HFF-Myc (cell line): ENCODE results near the gene FOXK2.

Experiments
- DNase-seq: peaks from one replicate; pipeline ENCODE4 v3.0.0-alpha.2; 2011; ENCODE audit warnings: low read depth; ENCODE audit errors: extremely low read depth
- H3K4me3 ChIP-seq: replicated peaks from 2 replicates; pipeline ENCODE4 v1.5.1; 2011; ENCODE audit warnings: low read depth, mild to moderate bottlenecking, control low read depth, low read length
- TF ChIP-seq, protein P1 (sequence below): IDR thresholded peaks from 2 replicates; pipeline ENCODE4 v1.5.1; 2012; ENCODE audit warnings: mild to moderate bottlenecking, low read depth, low read length, control low read depth; ENCODE audit errors: missing control alignments

Gene FOXK2

DNA sequence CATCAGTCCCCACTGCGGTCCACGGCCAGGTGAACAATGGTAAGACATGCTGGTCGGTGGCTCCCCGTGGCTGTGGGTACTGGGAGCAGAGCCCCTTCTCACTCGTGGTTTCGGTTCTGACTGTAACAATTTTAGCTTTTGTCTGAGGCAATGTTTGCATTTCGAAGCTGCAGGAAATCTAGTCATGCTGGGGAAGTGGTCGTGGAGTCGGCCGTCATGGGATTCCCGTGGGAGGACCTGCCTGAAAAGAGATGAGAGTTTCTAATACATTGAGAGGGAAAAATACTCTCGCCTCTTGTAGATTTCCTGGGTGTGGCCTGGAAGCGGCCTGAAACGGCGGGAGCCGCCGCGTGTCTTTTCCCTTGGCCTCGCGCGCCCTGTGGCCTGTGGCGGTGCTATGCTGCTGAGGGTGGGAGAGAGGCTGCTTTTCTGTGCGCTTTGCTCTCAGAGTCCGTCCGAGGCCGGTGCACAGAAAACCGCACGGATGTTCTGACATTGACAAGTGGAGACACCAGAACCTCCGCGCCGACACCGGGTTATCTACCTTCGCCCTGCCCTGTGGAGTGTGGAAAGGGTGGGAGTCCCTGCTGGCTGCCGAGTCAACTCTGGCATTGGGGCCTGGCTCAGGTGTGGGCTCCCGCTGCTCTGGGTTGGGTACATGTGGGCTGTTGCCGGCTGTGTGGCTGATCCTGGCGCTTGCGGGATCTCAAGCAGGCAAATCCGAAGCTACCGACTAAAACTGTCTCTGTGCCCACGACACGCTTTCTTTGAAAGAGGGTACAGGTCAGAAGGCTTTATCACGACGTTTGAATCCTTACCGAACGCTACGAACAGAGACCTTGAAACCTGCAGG is 67.9 kb downstream of the FOXK2 start:
- no peak overlapping the region for H3K4me3 ChIP-seq
- DNase-seq, result no peak
- TF ChIP-seq, protein P1, sequence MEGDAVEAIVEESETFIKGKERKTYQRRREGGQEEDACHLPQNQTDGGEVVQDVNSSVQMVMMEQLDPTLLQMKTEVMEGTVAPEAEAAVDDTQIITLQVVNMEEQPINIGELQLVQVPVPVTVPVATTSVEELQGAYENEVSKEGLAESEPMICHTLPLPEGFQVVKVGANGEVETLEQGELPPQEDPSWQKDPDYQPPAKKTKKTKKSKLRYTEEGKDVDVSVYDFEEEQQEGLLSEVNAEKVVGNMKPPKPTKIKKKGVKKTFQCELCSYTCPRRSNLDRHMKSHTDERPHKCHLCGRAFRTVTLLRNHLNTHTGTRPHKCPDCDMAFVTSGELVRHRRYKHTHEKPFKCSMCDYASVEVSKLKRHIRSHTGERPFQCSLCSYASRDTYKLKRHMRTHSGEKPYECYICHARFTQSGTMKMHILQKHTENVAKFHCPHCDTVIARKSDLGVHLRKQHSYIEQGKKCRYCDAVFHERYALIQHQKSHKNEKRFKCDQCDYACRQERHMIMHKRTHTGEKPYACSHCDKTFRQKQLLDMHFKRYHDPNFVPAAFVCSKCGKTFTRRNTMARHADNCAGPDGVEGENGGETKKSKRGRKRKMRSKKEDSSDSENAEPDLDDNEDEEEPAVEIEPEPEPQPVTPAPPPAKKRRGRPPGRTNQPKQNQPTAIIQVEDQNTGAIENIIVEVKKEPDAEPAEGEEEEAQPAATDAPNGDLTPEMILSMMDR, result no peak

DNA sequence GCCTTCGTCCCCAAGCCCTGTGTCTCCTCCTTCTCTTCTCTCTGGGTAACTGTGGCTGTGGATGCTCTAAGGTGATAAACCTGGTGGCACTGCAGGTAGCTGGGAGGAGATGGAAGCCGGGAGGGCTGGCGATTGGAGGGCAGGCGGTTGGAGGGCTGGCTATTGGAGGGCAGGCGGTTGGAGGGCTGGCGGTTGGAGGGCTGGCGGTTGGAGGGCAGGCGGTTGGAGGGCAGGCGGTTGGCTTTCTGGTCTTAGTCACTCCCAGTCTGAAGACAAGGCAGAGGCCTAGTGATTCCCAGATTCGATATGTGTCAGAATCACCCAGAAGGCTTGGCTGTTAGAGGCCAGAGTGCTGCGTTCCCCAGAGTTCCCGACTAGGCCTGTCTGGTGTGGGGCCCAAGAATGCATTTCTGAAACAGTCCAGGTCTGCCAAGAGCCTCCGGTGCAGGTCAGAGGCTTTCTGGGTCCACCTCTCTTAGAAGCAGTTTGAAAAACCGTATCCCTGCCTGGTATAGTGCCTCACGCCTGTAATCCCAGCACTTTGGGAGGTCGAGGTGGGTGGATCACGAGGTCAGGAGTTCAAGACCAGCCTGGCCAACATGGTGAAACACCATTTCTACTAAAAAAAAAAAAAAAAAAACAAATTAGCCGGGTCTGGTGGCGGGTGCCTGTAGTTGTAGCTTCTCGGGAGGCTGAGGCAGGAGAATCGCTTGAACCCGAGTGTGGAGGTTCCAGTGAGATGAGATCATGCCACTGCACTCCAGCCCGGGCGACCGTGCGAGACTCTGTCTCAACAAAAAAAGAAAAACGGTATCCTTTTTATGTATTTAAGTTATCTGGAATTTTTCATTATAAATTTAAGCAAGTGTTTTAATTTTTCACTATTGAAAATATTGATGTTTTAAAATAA is 69.0 kb downstream of the FOXK2 start:
- H3K4me3 ChIP-seq, result no peak overlapping the region
- TF ChIP-seq, protein P1, result no peak
- no peak for DNase-seq

DNA sequence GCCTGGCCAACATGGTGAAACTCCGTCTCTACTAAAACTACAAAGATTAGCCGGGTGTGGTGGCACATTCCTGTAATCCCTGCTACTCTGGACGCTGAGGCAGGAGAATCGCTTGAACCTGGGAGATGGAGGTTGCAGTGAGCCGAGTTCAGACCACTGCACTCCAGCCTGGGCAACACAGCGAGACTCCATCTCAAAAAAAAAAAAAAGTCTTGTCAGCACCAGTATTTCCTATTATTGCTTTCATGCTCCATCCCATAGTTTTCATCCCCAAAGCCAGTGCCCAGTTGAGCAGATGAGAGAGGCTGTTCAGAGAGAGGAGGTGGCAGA is 70.3 kb downstream of the FOXK2 start:
- TF ChIP-seq, protein P1, result no peak
- no peak overlapping the region for H3K4me3 ChIP-seq
- DNase-seq, result no peak

DNA sequence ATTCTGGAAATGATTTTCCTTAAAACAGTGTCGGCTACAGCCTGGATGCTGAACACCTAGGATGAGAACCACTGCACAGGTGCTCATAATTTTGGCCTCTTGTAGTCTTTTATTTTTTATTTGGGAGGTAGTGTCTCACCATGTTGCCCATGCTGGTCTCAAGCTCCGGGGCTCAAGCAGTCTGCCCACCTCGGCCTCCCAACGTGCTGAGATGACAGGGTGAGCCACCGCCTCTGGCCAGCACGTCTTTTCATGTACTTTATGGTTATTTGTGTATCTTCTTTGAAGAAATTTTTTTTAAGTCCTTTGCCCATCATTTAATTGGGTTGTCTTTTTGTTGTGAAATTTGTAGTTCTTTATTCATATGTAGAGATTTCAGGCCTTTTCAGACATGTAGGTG is 70.7 kb downstream of the FOXK2 start:
- no peak for DNase-seq
- H3K4me3 ChIP-seq, result no peak overlapping the region
- TF ChIP-seq, protein P1, result no peak

DNA sequence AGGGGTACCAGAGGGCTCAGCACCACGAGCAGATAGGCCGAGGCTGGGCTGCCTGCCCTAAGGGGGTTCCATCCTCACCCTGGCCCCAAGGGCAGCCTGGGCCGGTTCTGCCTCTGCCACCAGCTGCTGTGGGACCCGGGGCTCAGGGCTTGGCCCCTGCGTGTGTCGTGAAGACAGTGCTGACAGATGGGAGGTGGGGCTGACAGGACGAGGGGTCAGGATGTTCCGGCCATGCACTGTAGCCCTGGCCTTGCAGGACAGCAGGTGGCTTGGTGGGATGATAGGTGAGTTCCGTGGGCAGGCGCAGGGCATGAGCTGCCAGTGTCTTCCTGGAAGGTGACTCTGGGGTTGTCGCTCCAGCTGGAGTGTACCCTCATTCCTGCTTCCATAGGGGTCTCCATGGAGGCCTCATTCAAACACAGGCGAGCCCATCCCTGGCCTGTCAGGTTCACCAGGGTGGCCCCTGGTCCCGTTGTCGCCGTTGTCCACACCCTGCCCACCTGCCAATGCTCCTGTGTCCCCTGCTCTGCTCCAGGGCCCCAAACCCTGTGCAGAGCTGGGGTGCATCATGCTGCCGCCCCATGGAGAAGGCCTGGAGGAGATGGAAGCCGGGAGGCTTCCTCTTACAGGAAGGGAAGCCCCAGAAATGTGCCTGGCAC is 71.5 kb downstream of the FOXK2 start:
- no peak overlapping the region for H3K4me3 ChIP-seq
- no peak for DNase-seq
- TF ChIP-seq, protein P1, result no peak

DNA sequence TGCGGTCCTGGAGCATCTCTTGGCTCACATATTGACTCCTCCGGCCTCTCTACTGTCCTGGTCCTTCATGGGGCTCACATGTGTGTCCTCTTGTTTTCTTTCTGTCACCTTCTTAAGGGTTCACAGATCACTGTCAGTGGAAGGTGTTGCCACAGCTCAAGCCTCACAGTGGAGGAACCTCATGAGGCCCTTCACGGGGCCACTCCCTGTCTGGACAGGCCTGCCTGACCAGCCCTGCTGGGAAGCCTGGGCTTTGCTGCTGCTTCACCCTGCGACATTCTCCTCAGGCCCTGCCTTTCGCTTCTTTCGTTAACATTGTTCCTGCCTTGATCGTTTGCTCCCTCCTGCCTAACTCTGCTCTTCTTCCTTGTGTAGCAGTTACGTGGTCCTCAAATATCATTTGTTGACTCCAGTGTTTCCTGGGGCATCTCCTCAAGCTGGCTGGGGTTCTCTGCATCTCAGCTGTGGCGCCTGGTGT is 72.8 kb downstream of the FOXK2 start:
- no peak for DNase-seq
- no peak overlapping the region for H3K4me3 ChIP-seq
- TF ChIP-seq, protein P1, result no peak
